ENCODE results near the gene VANGL1.

The VANGL1 gene

GRCh38 chr1:115710859-115711624 lies 69.3 kb downstream of the VANGL1 start:
- peak; percentile 5 for DNase-seq

- DNase-seq: no peak
Observed at GRCh38 chr1:115712911-115713609, 71.3 kb downstream of the VANGL1 start.

- DNase-seq: no peak
Observed at GRCh38 chr1:115713906-115714305, 72.1 kb downstream of the VANGL1 start.

GRCh38 chr1:115714572-115715141 lies 72.9 kb downstream of the VANGL1 start:
- no peak for DNase-seq

GRCh38 chr1:115717541-115717940 lies 75.8 kb downstream of the VANGL1 start:
- peak; percentile 25 for DNase-seq

- no peak for DNase-seq
Observed at GRCh38 chr1:115718011-115718754, 76.4 kb downstream of the VANGL1 start.

GRCh38 chr1:115719285-115719684 lies 77.5 kb downstream of the VANGL1 start:
- no peak for DNase-seq

- DNase-seq: no peak
Observed at GRCh38 chr1:115722221-115722620, 80.5 kb downstream of the VANGL1 start.

GRCh38 chr1:115723756-115724155 lies 82.0 kb downstream of the VANGL1 start:
- DNase-seq: no peak

GRCh38 chr1:115725600-115725999 lies 83.8 kb downstream of the VANGL1 start:
- no peak for DNase-seq

GRCh38 chr1:115726161-115726560 lies 84.4 kb downstream of the VANGL1 start:
- DNase-seq: no peak

GRCh38 chr1:115726570-115726969 lies 84.8 kb downstream of the VANGL1 start:
- no peak for DNase-seq

GRCh38 chr1:115727706-115728249 lies 86.0 kb downstream of the VANGL1 start:
- no peak for DNase-seq

- DNase-seq: no peak
Observed at GRCh38 chr1:115728341-115728740, 86.6 kb downstream of the VANGL1 start.

GRCh38 chr1:115729756-115730155 lies 88.0 kb downstream of the VANGL1 start:
- no peak for DNase-seq

GRCh38 chr1:115732316-115732715 lies 90.5 kb downstream of the VANGL1 start:
- DNase-seq: no peak

GRCh38 chr1:115740811-115741210 lies 99.0 kb downstream of the VANGL1 start:
- DNase-seq: no peak

- DNase-seq: no peak
Observed at GRCh38 chr1:115744646-115745275, 103.0 kb downstream of the VANGL1 start.

- no peak for DNase-seq
Observed at GRCh38 chr1:115746021-115746690, 104.4 kb downstream of the VANGL1 start.

All from activated CD4-positive, alpha-beta T cell treated with anti-CD3 and anti-CD28 coated beads, Interleukin-2, amount 50 U/mL, for 16 hours (primary cell).